Neuronal stem cell (in vitro differentiated cells): ENCODE results near the gene NDUFB1.
A peak's percentile ranks its signal among the peaks of the same experiment; 100 is the strongest.

ENCODE experiments used
- DNase-seq: peaks from one replicate; pipeline ENCODE4 v3.0.0-alpha.2; 2013; ENCODE audit warnings: low spot score
- H2AFZ ChIP-seq: one replicate; pipeline ENCODE4 v1.6.1; 2013; ENCODE audit warnings: mild to moderate bottlenecking, low read length, inconsistent platforms
- H2AK5ac ChIP-seq: 2 replicates; pipeline ENCODE4 v1.6.1; 2013; ENCODE audit warnings: low read depth, mild to moderate bottlenecking, inconsistent platforms, low read length, moderate library complexity, mixed read lengths
- H2BK120ac ChIP-seq: 2 replicates; pipeline ENCODE4 v1.6.1; 2013; ENCODE audit warnings: low read depth, mild to moderate bottlenecking, inconsistent platforms, low read length, moderate library complexity, mixed read lengths
- H2BK12ac ChIP-seq: one replicate; pipeline ENCODE4 v1.6.1; 2013; ENCODE audit warnings: low read length, inconsistent platforms
- H2BK15ac ChIP-seq: 2 replicates; pipeline ENCODE4 v1.6.1; 2013; ENCODE audit warnings: mild to moderate bottlenecking, low read length, inconsistent platforms, mixed read lengths
- H2BK5ac ChIP-seq: one replicate; pipeline ENCODE4 v1.6.1; 2013; ENCODE audit warnings: inconsistent platforms, mild to moderate bottlenecking, low read length, moderate library complexity
- H3K14ac ChIP-seq: one replicate; pipeline ENCODE4 v1.6.1; 2013; ENCODE audit warnings: low read length, inconsistent platforms
- H3K18ac ChIP-seq: 2 replicates; pipeline ENCODE4 v1.6.1; 2013; ENCODE audit warnings: low read length, inconsistent platforms
- H3K23ac ChIP-seq: 2 replicates; pipeline ENCODE4 v1.6.1; 2013; ENCODE audit warnings: low read depth, mild to moderate bottlenecking, mixed read lengths, low read length, inconsistent platforms; ENCODE audit not compliant: poor library complexity
- H3K27ac ChIP-seq: replicated peaks from 3 replicates; pipeline ENCODE4 v1.5.1; 2013; ENCODE audit warnings: low read length, inconsistent platforms
- H3K27me3 ChIP-seq, 3 experiments: 2 replicates each; pipeline ENCODE4 v1.6.1; 2013; ENCODE audit warnings: low read length in 3 of 3, mild to moderate bottlenecking in 2 of 3, inconsistent platforms in 1 of 3, low read depth in 1 of 3, mixed read lengths in 1 of 3, moderate library complexity in 1 of 3; ENCODE audit not compliant: control insufficient read depth in 3 of 3, insufficient read depth in 3 of 3
- H3K36me3 ChIP-seq, 2 donors: replicated peaks in 1 of 2; 2 replicates each; pipeline ENCODE4 v1.6.1; 2013; ENCODE audit warnings: low read length in 2 of 2; ENCODE audit not compliant: control insufficient read depth in 2 of 2, insufficient read depth in 2 of 2
- H3K4ac ChIP-seq: 2 replicates; pipeline ENCODE4 v1.6.1; 2013; ENCODE audit warnings: inconsistent platforms, mild to moderate bottlenecking, low read length, moderate library complexity
- H3K4me1 ChIP-seq, 2 donors: 1 replicate in 1 of 2; 2 replicates in 1 of 2; pipeline ENCODE4 v1.6.1; 2013; ENCODE audit warnings: low read length in 2 of 2, low read depth in 1 of 2; ENCODE audit not compliant: control insufficient read depth in 2 of 2, insufficient read depth in 1 of 2
- H3K4me2 ChIP-seq: one replicate; pipeline ENCODE4 v1.6.1; 2013; ENCODE audit warnings: mild to moderate bottlenecking, low read length, inconsistent platforms; ENCODE audit not compliant: insufficient read depth, poor library complexity, severe bottlenecking
- H3K4me3 ChIP-seq, 2 donors: 2 replicates each; pipeline ENCODE4 v1.5.1; 2013; ENCODE audit warnings: low read length in 2 of 2, mild to moderate bottlenecking in 2 of 2, inconsistent platforms in 1 of 2, moderate library complexity in 1 of 2
- H3K79me1 ChIP-seq: one replicate; pipeline ENCODE4 v1.6.1; 2013; ENCODE audit warnings: low read depth, mild to moderate bottlenecking, inconsistent platforms, low read length, moderate library complexity
- H3K9ac ChIP-seq: one replicate; pipeline ENCODE4 v1.6.1; 2013; ENCODE audit warnings: mild to moderate bottlenecking, low read depth, low read length, inconsistent platforms; ENCODE audit not compliant: poor library complexity
- H3K9me3 ChIP-seq, 2 donors: replicated peaks in 1 of 2; 2 replicates each; pipeline versions ENCODE3 to v1.6.1; 2013; ENCODE audit warnings: low read length in 2 of 2, mild to moderate bottlenecking in 2 of 2, inconsistent platforms in 1 of 2, low read depth in 1 of 2, mixed read lengths in 1 of 2, moderate library complexity in 1 of 2; ENCODE audit not compliant: control insufficient read depth in 2 of 2, insufficient read depth in 1 of 2
- H4K8ac ChIP-seq: one replicate; pipeline ENCODE4 v1.6.1; 2013; ENCODE audit warnings: low read depth, mild to moderate bottlenecking, inconsistent platforms, low read length, moderate library complexity
- H4K91ac ChIP-seq: one replicate; pipeline ENCODE4 v1.6.1; 2013; ENCODE audit warnings: low read length, low read depth, mild to moderate bottlenecking, inconsistent platforms; ENCODE audit not compliant: poor library complexity
- WGBS, 2 donors: extraction: QIAGEN DNeasy Blood & Tissue Kit; methylation state at CpG; one replicate each; pipeline ENCODE4 v1.1.7; 2013; ENCODE audit warnings: missing lambda C conversion rate in 2 of 2, mixed read lengths in 1 of 2; ENCODE audit not compliant: insufficient read length in 2 of 2, insufficient replicate concordance in 1 of 2; ENCODE audit errors: extremely low coverage in 2 of 2; 5-methylcytosine and 5-hydroxymethylcytosine counted together

The NDUFB1 gene

DNA sequence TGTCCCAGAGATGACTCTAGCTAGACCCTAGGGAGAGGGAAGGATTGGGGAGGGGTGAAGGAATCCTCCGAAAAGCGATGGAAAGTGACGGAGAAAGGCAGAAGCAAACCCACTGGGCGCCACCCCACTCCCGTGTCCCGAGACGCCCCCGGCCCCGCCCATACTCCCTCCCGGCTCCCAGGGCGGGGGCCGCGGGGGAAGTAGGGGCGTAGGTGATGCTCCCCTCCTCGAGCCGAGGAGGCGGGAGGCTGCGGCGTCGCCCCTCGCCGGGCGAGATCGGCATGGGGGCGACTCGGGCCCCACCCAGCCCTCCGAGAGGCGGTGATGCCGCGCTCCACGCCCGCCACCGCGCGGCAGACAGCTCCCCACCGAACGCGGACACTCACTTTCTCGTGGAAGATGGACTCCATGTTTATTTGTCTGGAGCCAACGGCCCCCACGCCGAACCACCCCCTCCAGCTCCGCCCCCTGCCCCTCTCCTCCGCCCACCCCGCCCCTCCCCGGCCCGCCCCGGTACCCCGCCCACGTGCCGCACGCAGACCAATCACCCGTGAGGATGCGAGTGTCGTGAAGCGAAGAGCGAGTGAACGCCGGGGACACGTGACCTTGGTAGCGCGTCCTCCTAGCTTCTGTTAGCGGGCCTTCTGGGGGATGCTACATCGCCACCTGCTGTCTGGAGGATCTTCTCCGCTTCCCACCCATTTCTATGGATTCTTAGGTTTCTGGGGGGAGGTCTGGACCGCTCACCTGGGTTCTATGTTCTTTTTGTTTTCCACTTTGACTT lies 15.2 kb downstream of the NDUFB1 start, which contains the start of gene ATXN3:
ATXN3 (minus strand) TSS at position 440 of the 784 bp plus-strand sequence; CDS start at position 410, 30 bp downstream.
- Histone ChIP-seq H3K14ac (no peak within 1 kb of the TSS), H4K8ac (peak within 1 kb of the TSS; percentile 43), H3K36me3 (no peaks in the 10 kb centered on the region), H3K27me3 (no peaks in the 10 kb centered on the region), H3K18ac (peak within 1 kb of the TSS; percentile 100), H3K4me1 (peaks cover 3 to 9% of the 10 kb centered on the region in 2 donors), H3K4me3 (peak within 1 kb of the TSS; percentile 73 to 100), H3K4ac (peak within 1 kb of the TSS; percentile 37), H3K23ac (peak within 1 kb of the TSS; percentile 85), H2BK120ac (peak within 1 kb of the TSS; percentile 61), H2BK5ac (peak within 1 kb of the TSS; percentile 82), H2BK15ac (no peak within 1 kb of the TSS), H3K9ac (peak within 1 kb of the TSS; percentile 92), H2AK5ac (no peak within 1 kb of the TSS), H3K4me2 (peak within 1 kb of the TSS; percentile 81), H4K91ac (no peak within 1 kb of the TSS), H2BK12ac (no peak within 1 kb of the TSS), H3K79me1 (peaks cover 9% of the 10 kb centered on the region), H3K27ac (peak within 1 kb of the TSS; percentile 50), H3K9me3 (no peaks in the 10 kb centered on the region), H2AFZ (peak within 1 kb of the TSS; percentile 98)
- WGBS, 2 donors = no CpG with 5 or more reads among the region's 66 CpGs
- DNase-seq = peak; percentile 93

DNA sequence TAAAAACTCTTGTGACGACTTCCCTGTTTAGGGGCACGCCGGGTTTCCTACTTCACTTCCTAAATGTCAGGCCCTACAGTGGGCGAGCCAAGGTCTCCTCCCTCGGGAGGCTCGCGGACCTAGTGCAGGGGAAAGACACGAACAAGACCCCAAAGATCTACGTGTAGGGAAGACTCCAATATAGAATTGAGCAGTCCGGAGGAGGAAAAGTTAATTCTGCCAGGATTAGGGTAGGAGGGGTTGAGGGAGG lies 15.7 kb downstream of the NDUFB1 start:
- Histone ChIP-seq H2BK15ac (no peak overlapping the region), H3K9me3 (no peaks in the 10 kb centered on the region), H3K27me3 (no peaks in the 10 kb centered on the region), H2BK5ac (peak overlapping the region; percentile 82), H3K14ac (no peak overlapping the region), H3K36me3 (no peaks in the 10 kb centered on the region), H3K27ac (peak overlapping the region; percentile 50), H2AK5ac (no peak overlapping the region), H3K4me2 (peak overlapping the region; percentile 81), H3K18ac (no peak overlapping the region), H3K4me1 (peaks cover 3 to 9% of the 10 kb centered on the region in 2 donors), H3K23ac (no peak overlapping the region), H2BK12ac (no peak overlapping the region), H3K9ac (peak overlapping the region; percentile 92), H3K4me3 (peak overlapping the region; percentile 73 to 100), H4K8ac (no peak overlapping the region), H2BK120ac (peak overlapping the region; percentile 61), H4K91ac (no peak overlapping the region), H3K79me1 (peaks cover 9% of the 10 kb centered on the region), H3K4ac (no peak overlapping the region), H2AFZ (peak overlapping the region; percentile 98)
- peak; percentile 15 for DNase-seq
- no CpG with 5 or more reads among the region's 10 CpGs for WGBS, 2 donors

DNA sequence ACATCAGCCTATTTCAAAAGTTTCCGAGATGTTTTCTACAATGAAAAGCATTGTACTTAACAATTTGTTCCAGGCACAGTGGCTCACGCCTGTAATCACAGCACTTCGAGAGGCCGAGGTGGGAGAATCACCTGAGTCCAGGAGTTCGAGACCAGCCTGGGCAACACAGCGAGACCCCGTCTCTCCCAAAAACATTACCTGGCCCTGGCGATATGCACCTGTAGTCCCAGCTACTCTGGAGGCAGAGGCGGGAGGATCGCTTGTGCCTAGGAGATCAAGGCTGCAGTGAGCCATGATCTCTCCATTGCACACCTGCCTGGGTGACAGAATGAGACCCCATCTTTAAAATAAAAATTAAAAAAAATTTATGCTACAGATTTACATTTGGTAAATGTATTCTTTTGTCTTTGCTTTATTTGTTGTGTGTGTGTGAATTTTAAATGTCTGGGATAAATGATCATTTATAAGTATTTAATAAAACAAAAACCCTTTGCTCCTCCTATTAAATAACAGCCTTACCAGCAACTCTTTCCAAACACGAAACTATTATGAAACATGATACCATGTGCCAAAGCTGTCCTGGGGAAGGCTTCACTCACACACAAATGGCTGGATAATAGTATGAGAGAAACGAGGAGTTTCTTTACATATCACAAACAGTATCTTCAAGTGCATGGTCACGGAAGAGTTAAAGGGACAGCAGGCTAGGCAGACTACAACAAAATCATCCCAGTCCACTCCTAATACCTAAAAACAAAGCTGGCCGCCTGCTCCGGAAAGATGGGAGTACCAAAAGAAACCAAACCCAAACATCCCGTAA lies 16.2 kb downstream of the NDUFB1 start:
- H2AFZ ChIP-seq = peak overlapping the region; percentile 98
- WGBS, 2 donors = no CpG with 5 or more reads among the region's 16 CpGs
- no peaks in the 10 kb centered on the region for H3K36me3 ChIP-seq
- no peak overlapping the region for H3K9ac ChIP-seq
- no peak overlapping the region for H2BK15ac ChIP-seq
- H3K14ac ChIP-seq = no peak overlapping the region
- H3K18ac ChIP-seq = no peak overlapping the region
- H4K91ac ChIP-seq = no peak overlapping the region
- peak overlapping the region; percentile 73 to 100 for H3K4me3 ChIP-seq
- H3K27ac ChIP-seq = no peak overlapping the region
- H4K8ac ChIP-seq = no peak overlapping the region
- no peak overlapping the region for H3K23ac ChIP-seq
- no peak for DNase-seq
- peak overlapping the region; percentile 81 for H3K4me2 ChIP-seq
- H2BK12ac ChIP-seq = no peak overlapping the region
- peaks cover 3 to 9% of the 10 kb centered on the region in 2 donors for H3K4me1 ChIP-seq
- no peaks in the 10 kb centered on the region for H3K9me3 ChIP-seq
- H2BK120ac ChIP-seq = no peak overlapping the region
- no peak overlapping the region for H2BK5ac ChIP-seq
- H3K27me3 ChIP-seq = no peaks in the 10 kb centered on the region
- peaks cover 9% of the 10 kb centered on the region for H3K79me1 ChIP-seq
- H2AK5ac ChIP-seq = no peak overlapping the region
- no peak overlapping the region for H3K4ac ChIP-seq

DNA sequence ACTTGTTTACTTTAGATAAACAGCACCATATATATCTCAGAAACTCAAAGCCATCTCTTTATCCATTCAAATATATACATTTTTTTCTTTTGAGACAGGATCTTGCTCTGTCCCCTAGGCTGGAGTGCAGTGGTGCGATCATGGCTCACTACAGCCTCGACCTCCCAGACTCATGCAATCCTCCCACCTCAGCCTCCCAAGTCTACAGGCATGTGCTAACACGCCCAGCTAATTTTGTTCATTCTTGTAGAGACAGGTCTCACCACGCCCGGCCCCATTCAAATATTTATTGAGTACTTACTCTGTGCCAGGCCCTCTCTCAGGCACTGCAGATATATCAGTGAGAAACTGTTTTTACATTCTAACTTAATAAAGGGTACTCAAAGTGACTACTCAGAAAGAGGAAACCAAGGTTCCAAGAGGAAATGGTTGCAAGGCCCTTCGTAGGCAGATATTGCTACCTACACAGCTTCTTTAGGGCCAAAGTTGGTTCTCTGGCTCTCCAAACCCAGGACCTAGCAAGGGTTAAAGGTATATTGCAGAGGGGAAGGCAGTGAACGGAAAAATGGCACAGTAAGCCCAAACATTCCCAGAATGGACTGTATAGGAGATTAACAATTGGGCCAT lies 18.0 kb downstream of the NDUFB1 start:
- H4K8ac ChIP-seq = no peak overlapping the region
- H3K4me3 ChIP-seq = no peak overlapping the region
- H3K23ac ChIP-seq = no peak overlapping the region
- H3K4ac ChIP-seq = no peak overlapping the region
- WGBS, 2 donors = no CpG with 5 or more reads among the region's 7 CpGs
- no peaks in the 10 kb centered on the region for H3K36me3 ChIP-seq
- no peak overlapping the region for H3K27ac ChIP-seq
- H3K79me1 ChIP-seq = peaks cover 13% of the 10 kb centered on the region
- H4K91ac ChIP-seq = no peak overlapping the region
- H3K4me2 ChIP-seq = no peak overlapping the region
- H2BK120ac ChIP-seq = no peak overlapping the region
- no peak overlapping the region for H2AK5ac ChIP-seq
- H2BK5ac ChIP-seq = no peak overlapping the region
- H3K18ac ChIP-seq = no peak overlapping the region
- H2BK12ac ChIP-seq = no peak overlapping the region
- peaks cover 3 to 5% of the 10 kb centered on the region in 2 donors for H3K4me1 ChIP-seq
- no peak overlapping the region for H3K14ac ChIP-seq
- H2AFZ ChIP-seq = no peak overlapping the region
- H2BK15ac ChIP-seq = no peak overlapping the region
- DNase-seq = no peak
- no peaks in the 10 kb centered on the region for H3K27me3 ChIP-seq
- H3K9me3 ChIP-seq = no peaks in the 10 kb centered on the region
- no peak overlapping the region for H3K9ac ChIP-seq
